ENCODE data around the gene CRELD1.
"Not testable (repeated sequence)": the region's sequence is repeated elsewhere in the genome, so short reads cannot be mapped to it uniquely, and the experiment has no call there.

CRELD1 gene

DNA sequence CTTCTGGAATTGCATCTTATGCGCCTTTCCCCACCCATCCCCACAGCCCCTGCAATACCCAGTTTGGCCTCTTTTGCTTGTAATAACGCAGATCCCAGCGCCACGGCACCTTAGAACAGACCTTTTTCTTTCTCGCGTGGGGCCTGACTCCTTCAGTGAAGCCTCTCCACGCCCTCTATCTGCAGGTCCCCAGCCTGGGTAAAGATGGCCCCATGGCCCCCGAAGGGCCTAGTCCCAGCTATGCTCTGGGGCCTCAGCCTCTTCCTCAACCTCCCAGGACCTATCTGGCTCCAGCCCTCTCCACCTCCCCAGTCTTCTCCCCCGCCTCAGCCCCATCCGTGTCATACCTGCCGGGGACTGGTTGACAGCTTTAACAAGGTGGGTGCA lies 594 bp downstream of the CRELD1 start:
- no peak for DNase-seq (ENCODE audit: low read depth in 1 of 2, low spot score in 1 of 2)

DNA sequence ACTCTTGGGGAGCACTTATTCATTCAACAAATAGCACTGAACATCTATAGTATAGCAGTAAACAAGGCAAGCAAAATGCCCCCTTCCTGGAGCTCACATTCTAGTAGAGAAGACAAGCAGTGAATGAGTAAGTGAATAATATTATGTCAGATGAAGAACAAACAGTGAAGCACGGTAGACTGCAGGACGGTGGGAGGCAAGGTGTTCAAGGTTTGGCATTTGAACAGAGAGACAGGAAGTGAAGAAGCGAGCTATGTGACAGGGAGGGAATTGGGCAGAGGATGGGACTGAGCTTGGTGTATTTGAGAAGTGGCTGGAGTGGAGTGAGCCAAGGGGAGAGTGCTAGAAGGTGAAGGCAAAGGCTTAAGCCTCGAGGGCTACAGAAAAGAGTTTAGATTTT lies 1.4 kb downstream of the CRELD1 start:
- no peak for DNase-seq (ENCODE audit: low read depth in 1 of 2, low spot score in 1 of 2)

GRCh38 chr3:9935966-9936510 lies 2.4 kb downstream of the CRELD1 start:
- DNase-seq (ENCODE audit: low read depth in 1 of 2, low spot score in 1 of 2): no peak

DNA sequence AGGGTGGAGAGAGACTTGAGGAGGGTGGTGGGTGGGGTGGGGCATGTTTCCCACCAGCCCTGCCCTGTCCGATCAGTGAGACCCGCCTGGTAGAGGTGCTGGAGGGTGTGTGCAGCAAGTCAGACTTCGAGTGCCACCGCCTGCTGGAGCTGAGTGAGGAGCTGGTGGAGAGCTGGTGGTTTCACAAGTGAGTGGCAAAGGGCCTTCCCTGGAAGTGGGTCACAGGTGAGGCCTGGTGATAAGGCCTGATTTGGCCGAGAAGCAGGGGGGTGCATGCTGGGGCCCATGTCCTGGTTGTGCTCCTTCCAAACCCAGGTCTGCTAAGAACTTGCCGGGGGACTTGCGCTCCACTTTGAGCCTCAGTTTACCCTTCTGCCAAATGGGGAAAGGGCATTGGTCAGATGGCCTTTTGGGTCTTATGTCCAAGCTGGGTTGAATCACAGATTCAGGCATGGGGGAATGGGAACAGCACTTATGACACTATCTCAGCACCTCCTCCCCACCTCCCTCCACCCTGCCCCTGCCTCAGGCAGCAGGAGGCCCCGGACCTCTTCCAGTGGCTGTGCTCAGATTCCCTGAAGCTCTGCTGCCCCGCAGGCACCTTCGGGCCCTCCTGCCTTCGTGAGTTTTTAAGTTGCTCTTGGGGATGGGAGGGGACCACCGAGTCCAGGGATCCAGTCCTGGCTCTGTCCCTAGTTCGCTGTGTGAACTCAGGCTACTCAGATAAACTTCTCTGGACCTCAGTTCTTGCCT lies 4.0 kb downstream of the CRELD1 start:
- no peak for DNase-seq (ENCODE audit: low read depth in 1 of 2, low spot score in 1 of 2)

DNA sequence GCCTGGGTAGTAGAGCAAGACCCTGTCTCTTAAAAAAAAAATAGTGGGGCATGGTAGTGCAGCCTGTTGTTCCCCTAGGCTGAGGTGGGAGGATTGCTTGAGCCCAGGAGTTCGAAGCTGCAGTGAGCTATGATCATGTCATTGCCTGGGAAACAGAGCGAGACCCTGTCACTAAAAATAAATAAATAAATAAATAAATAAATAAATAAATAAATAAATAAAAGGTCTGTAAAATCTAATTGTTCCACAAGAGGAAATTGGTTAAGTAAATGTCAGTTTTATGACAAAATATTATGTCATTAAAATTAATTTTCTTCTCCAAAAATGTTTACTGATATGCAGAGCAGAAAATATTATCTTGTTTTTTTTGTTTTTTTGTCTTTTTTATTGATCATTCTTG lies 5.3 kb downstream of the CRELD1 start:
- DNase-seq (ENCODE audit: low read depth in 1 of 2, low spot score in 1 of 2): no peak

GRCh38 chr3:9939906-9940305 lies 6.3 kb downstream of the CRELD1 start:
- not testable (repeated sequence) for DNase-seq (ENCODE audit: low read depth in 1 of 2, low spot score in 1 of 2)

GRCh38 chr3:9940746-9941145 lies 7.1 kb downstream of the CRELD1 start:
- no peak for DNase-seq (ENCODE audit: low read depth in 1 of 2, low spot score in 1 of 2)

DNA sequence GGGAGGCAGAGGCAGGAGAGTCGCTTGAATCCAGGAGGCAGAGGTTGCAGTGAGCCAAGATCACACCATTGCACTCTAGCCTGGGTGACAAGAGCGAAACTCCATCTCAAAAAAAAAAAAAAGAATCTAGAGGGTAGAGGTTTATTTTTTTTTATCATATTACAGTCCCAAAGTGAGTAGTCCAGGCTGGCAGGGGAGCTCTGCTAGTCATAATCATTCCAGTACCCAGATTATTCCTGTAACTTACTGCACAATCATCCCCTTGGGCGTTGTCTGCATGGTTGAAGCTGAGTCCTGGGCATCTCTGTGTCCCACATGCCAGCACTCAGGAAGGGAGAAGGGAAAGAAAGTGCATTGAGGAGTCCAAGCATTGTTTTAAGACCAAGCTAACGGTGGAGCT lies 8.5 kb downstream of the CRELD1 start:
- DNase-seq (ENCODE audit: low read depth in 1 of 2, low spot score in 1 of 2): no peak

DNA sequence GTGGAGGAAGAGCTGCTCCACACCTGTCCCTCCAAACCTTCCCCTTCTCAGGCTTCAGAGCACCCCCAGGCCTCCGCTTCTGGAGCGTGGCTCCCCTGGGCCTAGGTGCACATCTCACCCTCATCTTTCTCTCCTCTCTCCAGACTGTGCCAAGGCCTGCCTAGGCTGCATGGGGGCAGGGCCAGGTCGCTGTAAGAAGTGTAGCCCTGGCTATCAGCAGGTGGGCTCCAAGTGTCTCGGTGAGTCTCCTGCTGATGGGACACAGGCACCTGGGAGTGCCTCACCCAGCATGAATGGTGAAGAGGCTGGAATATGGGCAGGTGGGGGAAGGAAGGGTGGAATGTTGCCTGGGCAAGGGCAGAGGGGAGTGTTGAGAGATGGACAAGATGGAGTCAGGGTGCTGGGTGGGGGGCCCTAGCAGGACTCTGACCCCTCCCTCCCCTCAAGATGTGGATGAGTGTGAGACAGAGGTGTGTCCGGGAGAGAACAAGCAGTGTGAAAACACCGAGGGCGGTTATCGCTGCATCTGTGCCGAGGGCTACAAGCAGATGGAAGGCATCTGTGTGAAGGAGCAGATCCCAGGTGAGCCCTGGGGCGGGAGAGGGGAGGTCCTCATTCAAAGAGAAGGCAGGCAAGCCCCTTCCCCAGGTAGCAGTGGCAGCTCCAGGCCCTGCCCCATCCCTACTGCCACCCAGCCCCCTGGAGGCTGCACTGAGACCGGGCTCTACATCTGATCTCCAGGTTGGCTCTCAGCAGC lies 9.5 kb downstream of the CRELD1 start:
- DNase-seq (ENCODE audit: low read depth in 1 of 2, low spot score in 1 of 2): no peak

DNA sequence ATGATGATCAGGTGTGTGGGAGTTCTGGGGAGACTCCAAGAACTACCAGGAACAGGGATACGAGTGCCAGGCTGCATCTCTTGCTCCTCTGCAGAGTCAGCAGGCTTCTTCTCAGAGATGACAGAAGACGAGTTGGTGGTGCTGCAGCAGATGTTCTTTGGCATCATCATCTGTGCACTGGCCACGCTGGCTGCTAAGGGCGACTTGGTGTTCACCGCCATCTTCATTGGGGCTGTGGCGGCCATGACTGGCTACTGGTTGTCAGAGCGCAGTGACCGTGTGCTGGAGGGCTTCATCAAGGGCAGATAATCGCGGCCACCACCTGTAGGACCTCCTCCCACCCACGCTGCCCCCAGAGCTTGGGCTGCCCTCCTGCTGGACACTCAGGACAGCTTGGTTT lies 10.6 kb downstream of the CRELD1 start:
- no peak for DNase-seq (ENCODE audit: low read depth in 1 of 2, low spot score in 1 of 2)

GRCh38 chr3:9945358-9945757 lies 11.7 kb downstream of the CRELD1 start:
- no peak for DNase-seq (ENCODE audit: low read depth in 1 of 2, low spot score in 1 of 2)

DNA sequence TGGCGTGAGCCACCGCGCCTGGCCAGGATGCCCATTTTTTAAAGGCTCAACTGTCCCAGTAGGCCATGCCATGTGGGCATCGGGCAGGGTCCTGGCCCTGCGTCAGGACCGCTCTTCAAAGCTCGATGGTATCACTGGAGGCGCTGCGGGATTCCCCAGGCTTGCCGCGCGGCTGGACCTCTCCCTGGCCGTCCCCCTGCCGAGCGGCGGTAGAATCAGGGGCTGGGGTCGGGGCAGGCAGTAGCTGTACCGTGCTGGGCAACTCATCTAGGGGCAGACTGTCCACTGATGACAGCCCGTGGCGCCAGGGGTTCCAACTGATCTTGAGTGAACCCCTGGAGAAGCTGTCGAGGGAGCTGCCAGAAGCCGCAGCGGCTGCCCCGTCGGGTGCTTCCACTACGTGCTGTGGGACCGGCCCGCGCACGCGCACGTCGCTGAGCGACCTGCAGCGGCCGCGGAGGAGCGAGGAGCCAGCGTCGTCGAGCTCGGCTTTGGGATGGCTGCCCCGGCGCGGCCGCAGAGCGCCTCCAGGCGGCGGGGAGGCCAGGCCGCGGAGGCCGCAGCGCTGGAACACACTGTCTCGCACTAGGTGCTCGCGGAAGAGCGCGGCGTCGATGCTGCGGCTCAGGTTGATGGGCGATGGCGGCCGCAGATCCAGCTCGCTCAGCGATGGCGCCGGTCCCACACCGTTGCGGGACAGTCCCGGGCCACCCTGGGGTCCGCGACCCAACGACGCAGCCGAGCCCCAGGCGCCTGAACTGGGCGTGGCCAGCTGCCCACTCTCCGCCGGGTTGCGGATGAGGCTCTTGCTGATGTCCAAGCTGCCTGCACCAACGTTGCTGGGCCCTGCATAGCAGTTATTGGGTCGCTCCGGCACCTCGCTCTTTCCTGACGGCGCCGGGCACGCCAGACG lies 12.7 kb downstream of the CRELD1 start:
- DNase-seq (ENCODE audit: low read depth in 1 of 2, low spot score in 1 of 2): peak; percentile 48 to 62

DNA sequence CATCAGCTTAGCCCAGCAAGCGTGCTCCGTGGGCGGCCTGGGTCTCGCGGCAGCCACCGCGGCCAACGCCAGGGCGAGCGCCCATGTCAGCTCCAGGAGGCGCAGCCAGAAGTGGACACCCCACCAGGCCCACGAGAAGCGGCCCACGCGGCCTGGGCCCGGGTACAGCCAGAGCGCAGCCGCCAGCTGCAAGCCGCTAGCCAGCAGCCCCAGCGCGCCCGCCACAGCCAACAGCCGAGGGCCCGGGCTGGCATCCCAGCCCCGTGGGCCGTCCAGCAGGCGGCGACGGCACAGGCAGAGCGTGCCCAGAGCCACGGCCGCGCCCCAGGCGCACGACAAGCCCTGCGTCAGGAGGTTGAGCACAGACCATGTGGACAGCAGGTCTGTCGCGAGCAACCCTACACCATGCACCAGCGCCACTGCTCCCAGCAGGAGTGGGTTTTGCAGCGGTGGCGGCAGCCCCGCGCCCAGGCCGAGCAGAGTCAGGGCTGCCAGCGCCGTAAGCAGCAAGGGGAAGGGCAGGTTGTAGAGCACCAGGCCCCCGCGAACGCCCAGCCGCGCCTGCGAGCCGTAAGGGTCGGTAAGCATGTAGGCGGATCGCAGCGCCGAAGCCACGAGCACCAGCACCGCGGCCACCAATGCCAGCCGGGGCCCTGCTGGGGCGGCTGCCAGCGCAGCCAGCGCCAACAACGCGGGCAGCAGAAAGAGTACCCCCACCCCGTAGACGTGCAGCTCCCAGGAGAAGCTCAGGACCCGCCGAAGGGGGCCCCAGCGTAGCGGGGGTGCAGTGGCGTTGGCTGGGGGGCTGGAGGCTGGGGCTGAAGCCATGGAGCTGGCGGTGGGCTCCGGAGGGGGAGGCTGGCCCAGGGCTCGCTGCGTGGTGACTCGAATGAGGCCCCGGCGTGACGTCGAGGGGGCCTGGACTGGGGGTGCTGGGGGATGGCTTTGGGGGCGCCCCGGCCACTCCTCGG lies 13.7 kb downstream of the CRELD1 start:
- DNase-seq (ENCODE audit: low read depth in 1 of 2, low spot score in 1 of 2): no peak

- DNase-seq (ENCODE audit: low read depth in 1 of 2, low spot score in 1 of 2): no peak
Observed at GRCh38 chr3:9948586-9948985, 15.0 kb downstream of the CRELD1 start.

GRCh38 chr3:9949115-9949514 lies 15.5 kb downstream of the CRELD1 start:
- no peak for DNase-seq (ENCODE audit: low read depth in 1 of 2, low spot score in 1 of 2)

DNA sequence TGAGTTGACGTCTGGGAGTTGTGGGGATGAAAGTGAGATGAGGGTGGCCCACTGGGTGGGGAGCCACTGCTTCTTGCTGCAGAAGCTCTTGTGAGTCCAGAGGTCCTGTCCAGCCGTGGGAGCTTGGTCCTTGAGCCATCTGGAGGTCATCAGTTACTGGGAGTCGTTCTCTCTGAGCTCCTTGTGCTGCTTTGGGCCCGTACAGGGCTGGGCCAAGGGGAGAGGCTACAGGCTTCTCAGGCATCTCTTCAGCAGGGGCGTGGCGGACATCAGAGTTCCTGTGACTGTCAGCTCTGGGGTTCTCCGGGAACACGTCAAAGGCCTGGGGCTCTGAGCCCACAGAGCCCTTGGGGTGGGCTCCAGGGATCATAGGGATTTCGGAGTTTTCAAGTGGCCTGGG lies 16.0 kb downstream of the CRELD1 start:
- DNase-seq (ENCODE audit: low read depth in 1 of 2, low spot score in 1 of 2): no peak

DNA sequence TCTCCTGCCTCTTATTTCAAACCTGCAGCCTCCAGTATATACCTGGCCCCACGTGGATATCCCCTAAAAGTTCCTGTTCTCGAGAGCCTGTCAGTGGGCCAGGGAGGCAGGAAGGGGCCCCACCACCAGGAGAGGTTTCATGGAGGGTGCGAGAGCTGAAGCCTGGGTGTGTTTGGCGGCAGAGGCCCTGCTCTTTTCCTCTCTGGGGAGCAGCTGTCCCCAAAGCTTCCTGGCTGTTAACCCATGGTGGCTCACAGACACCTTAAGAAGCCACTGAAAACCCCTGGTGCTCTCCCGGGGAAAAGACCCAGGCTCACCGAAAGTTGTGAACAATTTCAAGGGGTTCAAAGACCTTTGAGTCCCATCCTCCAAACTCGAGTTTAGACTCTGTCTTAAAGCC lies 17.5 kb downstream of the CRELD1 start:
- no peak for DNase-seq (ENCODE audit: low read depth in 1 of 2, low spot score in 1 of 2)

- no peak for DNase-seq (ENCODE audit: low read depth in 1 of 2, low spot score in 1 of 2)
Observed at GRCh38 chr3:9951598-9951961, 17.9 kb downstream of the CRELD1 start.

GRCh38 chr3:9951962-9952805 lies 18.6 kb downstream of the CRELD1 start, which contains the start of gene PRRT3:
Gene PRRT3 (minus strand): TSS chr3:9952408. CDS start chr3:9950115, 2,293 bp downstream.
- peak in 1 of 2 donors; percentile 44 for DNase-seq (ENCODE audit: low read depth in 1 of 2, low spot score in 1 of 2)
